ENCODE data around the gene TLN1.

TLN1 gene

GRCh38 chr9:35728041-35728971 is 3.7 kb downstream of the TLN1 start:
- peak in 1 of 2 donors; percentile 41 for DNase-seq (ENCODE audit: low read depth in 2 of 2)

GRCh38 chr9:35727676-35728040 is 4.3 kb downstream of the TLN1 start:
- no peak for DNase-seq (ENCODE audit: low read depth in 2 of 2)

- DNase-seq (ENCODE audit: low read depth in 2 of 2): no peak
These were observed 5.1 kb downstream of the TLN1 start for GRCh38 chr9:35726931-35727330.

- DNase-seq (ENCODE audit: low read depth in 2 of 2): no peak
These were observed 6.6 kb downstream of the TLN1 start for GRCh38 chr9:35725362-35725761.

- no peak for DNase-seq (ENCODE audit: low read depth in 2 of 2)
These were observed 8.1 kb downstream of the TLN1 start for GRCh38 chr9:35723908-35724307.

GRCh38 chr9:35723426-35723825 is 8.6 kb downstream of the TLN1 start:
- DNase-seq (ENCODE audit: low read depth in 2 of 2): no peak

GRCh38 chr9:35719546-35719945 is 12.4 kb downstream of the TLN1 start:
- DNase-seq (ENCODE audit: low read depth in 2 of 2): no peak

GRCh38 chr9:35718721-35719511 is 13.1 kb downstream of the TLN1 start:
- no peak for DNase-seq (ENCODE audit: low read depth in 2 of 2)

- no peak for DNase-seq (ENCODE audit: low read depth in 2 of 2)
These were observed 14.7 kb downstream of the TLN1 start for GRCh38 chr9:35717132-35717870.

- DNase-seq (ENCODE audit: low read depth in 2 of 2): no peak
These were observed 15.8 kb downstream of the TLN1 start for GRCh38 chr9:35716230-35716629.

- no peak for DNase-seq (ENCODE audit: low read depth in 2 of 2)
These were observed 17.3 kb downstream of the TLN1 start for GRCh38 chr9:35714579-35715252.

GRCh38 chr9:35714123-35714522 is 17.9 kb downstream of the TLN1 start:
- no peak for DNase-seq (ENCODE audit: low read depth in 2 of 2)

GRCh38 chr9:35713578-35713977 is 18.4 kb downstream of the TLN1 start:
- DNase-seq (ENCODE audit: low read depth in 2 of 2): no peak

- no peak for DNase-seq (ENCODE audit: low read depth in 2 of 2)
These were observed 19.1 kb downstream of the TLN1 start for GRCh38 chr9:35712762-35713400.

GRCh38 chr9:35711501-35712428 is 20.2 kb downstream of the TLN1 start:
- no peak for DNase-seq (ENCODE audit: low read depth in 2 of 2)

- DNase-seq (ENCODE audit: low read depth in 2 of 2): no peak
These were observed 21.0 kb downstream of the TLN1 start for GRCh38 chr9:35710818-35711500.

GRCh38 chr9:35708146-35708545 is 23.8 kb downstream of the TLN1 start:
- no peak for DNase-seq (ENCODE audit: low read depth in 2 of 2)

GRCh38 chr9:35706951-35707350 is 25.0 kb downstream of the TLN1 start:
- DNase-seq (ENCODE audit: low read depth in 2 of 2): no peak

GRCh38 chr9:35705836-35706430 is 26.1 kb downstream of the TLN1 start:
- DNase-seq (ENCODE audit: low read depth in 2 of 2): no peak
